HEK293 (cell line): Measurements from ENCODE around the gene ZNF71.

Experiments
- CTCF ChIA-PET: fragments of 350-600 bp; formaldehyde crosslinking; extraction: SDS; loops from one replicate; lab custom pipeline; 2021; ENCODE audit warnings: antibody characterized with exemption; lab: Yijun Ruan, JAX
- POLR2A ChIA-PET: fragments of 300-600 bp; formaldehyde crosslinking; extraction: SDS; loops from one replicate; lab custom pipeline; 2020; ENCODE audit warnings: antibody characterized with exemption, inconsistent platforms; lab: Yijun Ruan, JAX
- H3K27ac ChIP-seq: fragments of 200-500 bp; sonication (Bioruptor generic); 2 replicates; pipeline ENCODE4 v1.5.1; 2014; ENCODE audit warnings: low read depth, low read length, control low read depth, inconsistent platforms; ENCODE audit errors: extremely low read depth
- H3K36me3 ChIP-seq, 2 experiments: fragments of 200-500 bp in 1 of 2; sonication (Bioruptor generic) in 1 of 2; 1 replicate in 1 of 2; 2 replicates in 1 of 2; pipeline ENCODE4 v1.5.1; 2014 to 2017; ENCODE audit warnings: inconsistent platforms in 2 of 2, low read length in 2 of 2; ENCODE audit not compliant: control insufficient read depth in 2 of 2, insufficient read depth in 1 of 2
- H3K4me1 ChIP-seq: fragments of 200-500 bp; sonication (Bioruptor generic); 2 replicates; pipeline ENCODE4 v1.5.1; 2014; ENCODE audit warnings: mild to moderate bottlenecking, low read length, inconsistent platforms; ENCODE audit not compliant: control insufficient read depth, insufficient read depth
- H3K4me3 ChIP-seq: 2 replicates; pipeline ENCODE4 v1.5.1; 2011; ENCODE audit warnings: low read depth, mild to moderate bottlenecking, control low read depth, low read length, moderate library complexity
- H3K9me3 ChIP-seq: fragments of 200-500 bp; sonication (Bioruptor generic); 2 replicates; pipeline ENCODE4 v1.5.1; 2014; ENCODE audit warnings: low read depth, low read length, inconsistent platforms; ENCODE audit not compliant: control insufficient read depth, insufficient read depth
- BCL11A ChIP-seq: fragments of 450-650 bp; formaldehyde crosslinking; IDR thresholded peaks from 2 replicates; pipeline ENCODE4 v1.5.1; 2016; ENCODE audit warnings: low read depth, missing biosample characterization, missing genetic modification characterization
- GLI4 ChIP-seq: fragments of 450-650 bp; formaldehyde crosslinking; IDR thresholded peaks from 2 replicates; pipeline ENCODE4 v1.5.1; 2016; ENCODE audit warnings: missing biosample characterization, missing genetic modification characterization
- KLF10 ChIP-seq: fragments of 450-650 bp; IDR thresholded peaks from 2 replicates; pipeline ENCODE4 v1.5.1; 2018; ENCODE audit warnings: missing biosample characterization, mild to moderate bottlenecking, missing genetic modification characterization
- KLF16 ChIP-seq: fragments of 450-650 bp; formaldehyde crosslinking; IDR thresholded peaks from 2 replicates; pipeline ENCODE4 v1.5.1; 2017; ENCODE audit warnings: missing biosample characterization, missing genetic modification characterization
- MEIS1 ChIP-seq: sonication (generic); formaldehyde crosslinking; IDR thresholded peaks from 2 replicates; pipeline ENCODE4 v1.8.1; 2022; ENCODE audit warnings: missing genetic modification reagents, mild to moderate bottlenecking, borderline replicate concordance
- PBX3 ChIP-seq: sonication (generic); formaldehyde crosslinking; IDR thresholded peaks from 2 replicates; pipeline ENCODE4 v1.8.1; 2022; ENCODE audit warnings: mild to moderate bottlenecking, moderate library complexity, missing genetic modification reagents
- PRDM2 ChIP-seq: fragments of 450-650 bp; formaldehyde crosslinking; IDR thresholded peaks from 2 replicates; pipeline ENCODE4 v1.5.1; 2016; ENCODE audit warnings: missing biosample characterization, missing genetic modification characterization, borderline replicate concordance
- ZFHX2 ChIP-seq: fragments of 450-650 bp; formaldehyde crosslinking; conservative IDR thresholded peaks from 2 replicates; pipeline ENCODE4 v1.5.1; 2016; ENCODE audit warnings: missing biosample characterization, missing genetic modification characterization
- ZFP41 ChIP-seq: fragments of 450-650 bp; formaldehyde crosslinking; IDR thresholded peaks from 2 replicates; pipeline ENCODE4 v1.5.1; 2016; ENCODE audit warnings: missing biosample characterization, missing genetic modification characterization, borderline replicate concordance
- ZNF280C ChIP-seq: fragments of 450-650 bp; formaldehyde crosslinking; IDR thresholded peaks from 2 replicates; pipeline ENCODE4 v1.5.1; 2016; ENCODE audit warnings: missing biosample characterization, missing genetic modification characterization
- ZNF302 ChIP-seq: fragments of 450-650 bp; formaldehyde crosslinking; IDR thresholded peaks from 2 replicates; pipeline ENCODE4 v1.5.1; 2016; ENCODE audit warnings: missing biosample characterization, missing genetic modification characterization, low read depth
- ZNF433 ChIP-seq: fragments of 450-650 bp; formaldehyde crosslinking; IDR thresholded peaks from 2 replicates; pipeline ENCODE4 v1.5.1; 2016; ENCODE audit warnings: missing biosample characterization, missing genetic modification characterization, low read depth
- ZNF449 ChIP-seq: fragments of 450-650 bp; formaldehyde crosslinking; IDR thresholded peaks from 2 replicates; pipeline ENCODE4 v1.5.1; 2017; ENCODE audit warnings: missing biosample characterization, mild to moderate bottlenecking, missing genetic modification characterization, moderate library complexity
- ZNF664 ChIP-seq: fragments of 450-650 bp; formaldehyde crosslinking; IDR thresholded peaks from 2 replicates; pipeline ENCODE4 v1.5.1; 2016; ENCODE audit warnings: missing biosample characterization, missing genetic modification characterization
- ZNF677 ChIP-seq: fragments of 450-650 bp; IDR thresholded peaks from 2 replicates; pipeline ENCODE4 v1.5.0; 2018; ENCODE audit warnings: missing biosample characterization, mild to moderate bottlenecking, missing genetic modification characterization, moderate library complexity

ZNF71 gene

GRCh38 chr19:56608274-56608964, 13.3 kb downstream of the ZNF71 start (continued):
- TF ChIP-seq ZFHX2: no peak
- TF ChIP-seq KLF10: no peak
- TF ChIP-seq BCL11A (tag by site-specific recombination): no peak
- no peak for TF ChIP-seq PRDM2 (tag by site-specific recombination)

- no peak overlapping the region for H3K27ac ChIP-seq
- peaks cover 0 to 12% of the 10 kb centered on the region in 2 experiments; a peak in 2 of 3 replicates for H3K36me3 ChIP-seq
- POLR2A ChIA-PET: no interaction called here
- H3K4me1 ChIP-seq: no peaks in the 10 kb centered on the region
- peaks cover 13% of the 10 kb centered on the region for H3K9me3 ChIP-seq
- TF ChIP-seq GLI4 (tag by site-specific recombination) (no peak), ZNF664 (tag by site-specific recombination) (no peak), ZNF677 (tag by site-specific recombination) (no peak), ZNF433 (tag by site-specific recombination) (no peak), ZNF449 (tag by site-specific recombination) (no peak), ZFP41 (no peak), ZNF280C (tag by site-specific recombination) (no peak), KLF16 (tag by site-specific recombination) (no peak), ZNF302 (tag by site-specific recombination) (no peak), MEIS1 (no peak), PBX3 (CRISPR knock-in tag) (no peak)
- TF ChIP-seq, all 188 proteins: peak for 0
- H3K4me3 ChIP-seq: no peak overlapping the region
- CTCF ChIA-PET: interaction anchor here (0.6 kb wide), 1 partner anchor 1832 kb away, joined by 3 read pairs; no protein-coding TSS in a partner anchor
These were observed 16.2 kb downstream of the ZNF71 start for GRCh38 chr19:56611288-56611687.
